LoVo (cell line): Measurements from ENCODE around the gene TBC1D5.
"Not testable (repeated sequence)": the region's sequence is repeated elsewhere in the genome, so short reads cannot be mapped to it uniquely, and the experiment has no call there.

ENCODE experiments used
- DNase-seq: peaks from one replicate; pipeline ENCODE4 v3.0.0-alpha.2; 2016; ENCODE audit warnings: low spot score

The TBC1D5 gene

DNA sequence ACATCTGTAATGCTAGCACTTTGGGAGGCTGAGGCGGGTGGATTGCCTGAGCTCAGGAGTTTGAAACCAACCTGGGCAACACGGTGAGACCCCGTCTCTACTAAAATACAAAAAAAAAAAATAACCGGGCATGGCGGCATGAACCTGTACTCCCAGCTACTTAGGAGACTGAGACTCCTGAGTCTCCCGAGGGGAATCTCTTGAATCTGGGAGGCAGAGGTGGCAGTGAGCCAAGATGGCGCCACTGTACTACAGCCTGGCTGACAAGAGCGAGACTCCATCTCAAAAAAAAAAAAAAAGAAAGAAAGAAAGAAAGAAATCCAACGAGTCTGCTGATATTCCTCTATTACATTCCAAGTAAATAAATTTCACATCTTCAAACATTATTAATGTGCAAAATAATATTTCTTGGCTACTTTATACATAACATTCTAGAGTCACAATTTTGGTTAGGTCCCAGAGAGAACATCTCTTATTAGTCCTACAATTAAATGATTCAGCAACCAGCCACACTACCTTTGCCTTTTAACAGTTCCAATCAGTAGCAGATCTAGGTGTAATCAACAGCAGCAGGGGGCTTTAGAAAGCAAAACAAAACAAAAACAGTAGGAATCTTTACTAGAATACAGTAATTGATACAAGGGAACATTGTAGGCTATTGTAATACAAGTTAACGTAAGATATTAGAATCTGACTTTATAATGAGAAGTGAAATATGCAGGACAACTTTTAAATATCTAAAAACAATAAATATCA lies 195.8 kb downstream of the TBC1D5 start:
- no peak for DNase-seq

DNA sequence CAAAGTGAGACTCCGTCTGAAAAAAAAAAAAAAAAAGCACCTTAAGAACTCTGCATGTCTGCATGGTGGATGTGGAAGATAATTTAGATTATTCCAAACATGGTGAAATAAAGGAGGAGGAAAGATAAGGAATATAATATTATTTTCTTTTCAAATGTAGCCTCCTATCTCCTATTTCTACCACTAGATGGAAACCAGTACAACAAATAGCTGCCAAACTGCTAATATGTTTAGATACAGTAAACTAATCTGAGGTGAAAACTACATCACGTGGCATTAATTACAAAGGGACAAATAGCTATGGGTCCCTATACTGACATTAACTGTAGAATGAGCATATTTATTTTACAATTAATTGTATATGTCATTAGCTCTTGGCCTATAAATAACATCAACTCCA lies 197.8 kb downstream of the TBC1D5 start:
- no peak for DNase-seq

DNA sequence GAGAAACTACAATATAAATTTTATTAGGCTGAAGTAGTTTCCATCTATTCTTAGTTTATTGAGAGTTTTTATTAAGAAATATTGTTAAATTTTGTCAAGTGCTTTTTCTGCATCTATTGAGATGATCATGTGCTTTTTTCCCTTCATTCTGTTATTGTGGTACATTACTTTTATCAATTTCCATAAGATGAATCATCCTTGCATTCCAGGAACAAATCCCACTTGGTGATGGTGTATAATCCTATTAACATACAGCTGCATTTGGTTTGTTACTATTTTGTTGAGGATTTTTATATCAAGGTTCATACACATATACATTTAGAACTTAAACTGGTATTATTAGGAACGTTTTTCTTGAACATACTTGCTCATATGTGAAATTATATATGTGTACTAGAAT lies 199.8 kb downstream of the TBC1D5 start:
- no peak for DNase-seq

DNA sequence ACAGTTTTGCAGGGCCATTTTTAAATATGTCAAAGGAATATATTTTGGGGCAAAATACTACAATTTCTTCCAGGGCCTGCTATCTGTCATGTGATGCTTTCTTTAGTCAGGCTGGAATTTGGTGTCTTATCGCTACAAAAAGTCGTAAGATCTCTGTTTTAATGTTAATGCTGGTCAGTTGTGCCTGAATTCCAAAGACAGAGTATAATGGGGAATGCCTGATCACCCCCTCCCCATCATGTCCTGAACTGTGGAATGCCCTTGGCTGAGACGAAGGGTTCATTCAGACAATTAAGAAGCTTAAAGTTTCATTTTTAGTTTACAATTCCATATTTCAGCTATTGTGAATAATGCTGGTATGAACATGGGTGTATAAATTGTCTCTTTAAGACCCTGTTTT lies 203.0 kb downstream of the TBC1D5 start:
- no peak for DNase-seq

DNA sequence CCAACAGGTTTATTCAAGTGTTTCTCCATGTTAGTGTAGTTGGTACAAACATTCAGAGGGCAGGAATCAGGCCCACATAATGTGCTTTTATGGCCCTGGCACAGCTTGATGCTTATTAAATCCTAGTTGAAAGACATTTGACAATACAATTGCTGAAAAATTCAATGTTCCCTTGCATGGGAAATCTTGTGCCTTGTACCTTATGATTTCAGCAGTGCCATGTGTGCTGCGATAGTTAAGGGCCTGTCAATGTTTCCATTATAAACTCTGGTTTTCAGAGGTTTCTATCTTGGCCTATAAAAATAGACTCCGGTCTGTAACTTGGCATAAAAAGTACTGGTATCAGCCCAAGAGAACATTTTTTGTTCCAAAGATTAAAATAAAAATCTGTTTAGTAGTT lies 207.2 kb downstream of the TBC1D5 start:
- no peak for DNase-seq

DNA sequence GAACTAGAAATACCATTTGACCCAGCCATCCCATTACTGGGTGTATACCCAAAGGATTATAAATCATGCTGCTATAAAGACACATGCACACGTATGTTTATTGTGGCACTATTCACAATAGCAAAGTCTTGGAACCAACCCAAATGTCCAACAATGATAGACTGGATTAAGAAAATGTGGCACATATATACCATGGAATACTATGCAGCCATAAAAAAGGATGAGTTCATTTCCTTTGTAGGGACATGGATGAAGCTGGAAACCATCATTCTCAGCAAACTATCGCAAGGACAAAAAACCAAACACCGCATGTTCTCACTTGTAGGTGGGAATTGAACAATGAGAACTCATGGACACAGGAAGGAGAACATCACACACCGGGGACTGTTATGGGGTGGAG lies 210.0 kb downstream of the TBC1D5 start:
- DNase-seq = not testable (repeated sequence)

DNA sequence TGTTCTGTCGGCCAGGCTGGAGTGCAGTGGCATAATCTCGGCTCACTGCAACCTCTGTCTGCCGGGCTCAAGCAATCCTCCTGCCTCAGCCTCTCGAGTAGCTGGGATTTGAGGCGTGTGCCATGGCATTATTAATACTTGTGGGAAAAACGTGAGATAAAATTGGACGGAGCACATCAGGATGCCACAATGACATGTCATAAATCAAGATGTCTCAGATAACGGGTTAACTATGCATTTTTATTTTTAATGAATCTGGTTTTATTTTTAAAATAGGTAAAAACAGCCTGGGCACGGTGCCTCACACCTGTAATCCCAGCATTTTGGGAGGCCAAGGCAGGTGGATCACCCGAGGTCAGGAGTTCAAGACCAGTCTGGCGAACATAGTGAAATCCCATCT lies 212.8 kb downstream of the TBC1D5 start:
- no peak for DNase-seq

DNA sequence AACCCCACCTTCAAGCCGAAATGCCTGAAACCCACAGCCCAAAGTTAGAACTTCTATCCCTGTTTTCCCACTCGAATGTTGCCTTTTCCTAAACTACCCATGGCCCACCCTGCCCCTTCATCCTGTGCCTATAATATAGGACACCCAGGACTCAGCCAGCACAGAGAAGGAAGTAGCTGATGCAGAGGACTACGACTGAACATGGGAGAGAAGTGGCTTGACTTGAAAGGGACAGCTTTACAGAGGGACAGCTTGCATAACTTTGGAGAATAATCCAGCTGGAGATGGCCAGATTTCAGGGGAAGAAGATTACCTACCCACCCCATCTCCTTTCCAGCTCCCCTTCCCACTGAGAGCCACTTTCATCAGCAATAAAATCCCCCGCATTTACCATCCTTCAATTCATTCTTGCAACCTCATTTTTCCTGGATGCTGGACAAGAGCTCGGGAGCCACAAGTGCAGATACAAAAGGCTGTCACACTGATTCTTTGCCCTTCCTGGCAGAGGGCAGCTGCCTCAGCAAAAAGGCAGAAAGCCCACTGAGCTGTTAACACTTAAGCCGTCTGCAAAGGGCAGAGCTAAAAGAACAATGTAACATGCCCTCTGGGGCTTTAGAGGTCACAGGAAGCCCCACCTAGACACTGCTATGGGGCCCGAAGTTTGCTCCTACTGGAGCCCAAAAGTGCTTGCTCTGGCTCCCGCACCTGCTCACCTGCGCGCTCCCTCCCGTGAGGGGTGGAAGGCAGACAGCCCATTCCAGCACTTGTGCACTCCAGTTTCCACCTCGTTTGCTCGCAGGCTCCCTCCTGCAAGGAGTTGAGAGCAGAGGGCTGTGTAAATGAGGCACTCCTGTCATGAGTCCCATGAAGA lies 224.0 kb downstream of the TBC1D5 start:
- DNase-seq = no peak

DNA sequence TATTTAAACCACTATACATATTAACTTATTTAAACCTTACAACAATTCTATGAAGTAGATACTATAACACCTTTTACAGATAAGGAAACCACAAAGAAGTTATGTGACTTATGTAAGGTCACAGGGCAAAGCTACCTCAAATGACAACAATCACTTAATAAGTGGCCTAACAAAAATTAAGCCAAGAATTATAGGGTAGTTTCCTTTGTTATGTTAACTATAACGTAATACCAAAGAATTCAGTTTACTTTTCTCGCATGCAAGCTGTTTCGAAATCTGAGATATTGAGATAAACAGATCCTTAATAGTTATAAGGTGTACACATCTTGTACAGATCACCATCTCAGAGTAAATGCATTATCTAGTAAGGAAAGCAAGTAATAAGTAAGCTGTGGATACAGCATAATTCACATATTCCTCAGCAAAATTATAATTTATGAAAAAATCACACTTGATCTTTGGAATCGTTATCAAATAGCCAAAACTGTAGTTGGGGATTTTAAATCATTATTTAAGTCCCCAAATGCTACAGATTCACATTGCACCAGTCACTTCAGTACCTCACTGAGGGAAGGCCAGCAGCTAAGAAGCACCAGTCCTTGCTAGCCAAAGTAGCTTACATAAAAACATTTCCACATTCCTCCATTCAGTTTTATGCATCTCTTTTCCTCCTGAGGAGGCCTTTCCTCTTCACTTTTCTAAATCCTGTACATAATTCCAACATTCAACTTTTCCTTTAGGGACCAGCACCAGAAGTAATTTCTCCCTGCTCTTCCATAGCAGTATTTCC lies 226.8 kb downstream of the TBC1D5 start:
- DNase-seq = no peak

DNA sequence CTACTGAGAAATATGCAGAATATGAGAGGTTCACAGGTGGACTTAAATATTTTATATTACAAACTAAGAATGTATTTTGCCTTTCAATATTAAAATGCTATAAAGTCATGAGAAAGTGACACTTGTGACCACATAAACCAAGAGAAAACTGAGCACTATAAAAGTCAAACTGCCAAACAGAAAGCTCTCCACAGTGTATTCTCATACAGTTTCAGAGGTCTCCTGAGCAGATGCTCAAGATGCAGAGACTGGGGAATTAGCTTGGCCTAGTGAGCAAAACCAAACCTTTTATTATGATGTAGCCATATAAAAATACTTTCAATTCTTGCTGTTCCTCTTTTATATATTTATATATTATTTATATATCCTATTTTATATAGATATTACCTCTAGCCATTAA lies 227.8 kb downstream of the TBC1D5 start:
- no peak for DNase-seq

DNA sequence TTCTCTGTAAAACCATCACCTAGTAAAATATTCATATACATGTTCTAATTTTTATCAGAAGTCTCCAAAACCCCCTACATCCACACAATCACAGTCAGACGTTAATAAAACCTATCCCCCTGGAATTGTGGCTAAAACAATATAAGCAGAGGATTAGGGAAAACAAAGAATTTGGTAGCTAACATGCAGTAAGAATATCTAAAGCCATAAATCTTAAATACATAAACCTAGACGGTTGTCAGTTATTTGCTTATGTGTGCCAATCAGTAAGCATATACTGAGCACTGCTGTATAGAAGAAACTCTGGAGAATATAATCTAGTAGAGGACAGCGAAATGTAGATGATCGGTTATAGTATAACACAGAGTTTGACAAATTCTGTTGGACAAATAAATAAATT lies 232.2 kb downstream of the TBC1D5 start:
- DNase-seq = no peak

DNA sequence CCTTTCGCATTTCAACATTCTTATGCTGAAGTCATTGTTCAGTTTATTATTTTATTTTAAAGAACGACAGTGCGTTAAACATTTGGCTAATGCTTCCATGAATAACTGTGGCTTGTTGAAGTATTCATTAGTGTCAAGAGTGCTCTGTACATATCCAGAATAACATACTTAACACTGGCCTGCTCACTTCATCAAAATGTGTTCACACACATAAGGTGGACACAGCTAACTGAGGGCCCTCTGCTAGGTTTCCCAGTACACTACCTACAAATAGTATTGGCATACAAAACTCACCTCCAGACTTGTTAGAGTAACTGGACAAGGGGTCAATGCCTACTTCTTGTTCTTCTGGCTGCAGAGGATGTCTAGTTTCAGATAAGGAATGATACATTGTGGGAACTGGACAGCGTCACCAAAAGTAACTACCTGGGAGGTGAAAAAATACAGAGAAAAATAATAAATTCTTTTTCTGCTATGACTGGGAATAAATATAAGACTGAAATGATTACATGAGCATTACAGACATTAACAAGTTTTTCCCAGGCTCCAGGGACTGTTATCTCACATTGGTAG lies 234.2 kb downstream of the TBC1D5 start:
- no peak for DNase-seq

DNA sequence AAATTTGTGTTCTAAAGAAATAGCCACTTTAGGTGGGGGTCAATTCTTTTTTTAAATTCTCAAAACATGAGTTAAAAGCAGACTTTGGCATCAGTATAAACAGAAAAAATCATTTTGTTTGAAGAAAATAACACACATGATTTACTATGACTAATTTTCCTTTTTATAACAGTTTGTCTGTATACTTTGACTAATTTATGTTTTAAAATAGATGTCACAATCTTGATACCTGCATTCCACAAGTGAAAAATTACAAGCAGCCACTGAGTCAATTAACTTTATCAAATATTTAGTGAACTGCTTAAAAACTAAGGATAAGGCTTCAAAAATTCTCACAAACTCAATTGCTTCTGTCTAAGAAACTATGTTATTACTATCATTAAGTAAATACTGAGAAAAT lies 235.0 kb downstream of the TBC1D5 start:
- DNase-seq = no peak

DNA sequence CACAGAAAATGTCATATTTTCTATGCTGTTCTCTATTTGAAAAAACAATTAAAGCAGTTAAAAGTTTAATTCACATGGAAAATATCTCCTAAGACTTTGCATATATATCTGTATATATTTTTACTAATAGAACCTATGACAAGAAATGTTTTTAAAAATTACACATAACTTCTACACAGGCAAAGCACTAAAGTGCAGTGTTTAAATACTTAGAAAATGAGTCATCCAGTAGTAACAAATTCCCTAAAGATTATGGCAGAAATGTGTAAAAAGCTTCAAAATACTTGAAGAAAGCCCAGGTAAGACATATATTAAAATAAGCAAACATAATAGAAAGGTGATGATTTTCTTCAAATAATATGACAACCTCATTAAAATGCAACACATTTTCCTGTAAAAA lies 236.6 kb downstream of the TBC1D5 start:
- no peak for DNase-seq

DNA sequence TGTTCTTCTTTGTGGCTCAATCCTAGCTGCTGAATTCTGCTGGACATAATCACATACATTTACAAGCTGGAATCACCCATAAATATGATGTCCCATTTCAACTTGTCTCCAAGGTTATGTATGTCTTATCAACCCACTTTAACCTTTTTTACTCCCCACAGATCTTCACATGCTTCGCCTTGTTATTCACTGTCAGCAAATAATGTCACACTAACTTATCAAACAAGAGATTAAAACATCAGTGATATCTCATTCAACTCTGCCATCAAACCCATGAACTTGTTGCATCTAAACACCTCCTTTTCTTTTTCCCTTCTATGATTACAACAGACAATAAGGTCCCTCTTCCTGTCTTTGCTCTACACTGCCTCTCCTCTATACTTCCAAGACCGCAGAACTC lies 240.7 kb downstream of the TBC1D5 start:
- no peak for DNase-seq

DNA sequence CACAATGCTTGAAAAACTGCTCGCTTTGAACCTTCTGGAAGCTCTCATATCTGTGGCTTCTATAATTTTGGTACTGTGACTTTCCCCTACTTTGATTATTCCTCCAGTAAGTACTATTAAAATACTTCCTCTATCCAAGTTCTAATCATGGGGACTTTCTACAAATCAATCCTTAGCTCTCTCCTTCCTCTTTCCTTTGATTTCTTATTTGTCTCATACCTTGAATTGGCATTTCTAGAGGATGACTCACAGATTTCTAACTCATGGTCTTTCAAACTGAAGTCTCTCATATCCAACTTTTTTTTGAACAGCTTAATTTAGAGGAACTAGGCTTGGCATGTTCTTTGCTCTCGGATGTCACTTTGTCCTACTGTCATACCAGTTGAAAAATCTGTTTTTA lies 241.8 kb downstream of the TBC1D5 start:
- DNase-seq = no peak

DNA sequence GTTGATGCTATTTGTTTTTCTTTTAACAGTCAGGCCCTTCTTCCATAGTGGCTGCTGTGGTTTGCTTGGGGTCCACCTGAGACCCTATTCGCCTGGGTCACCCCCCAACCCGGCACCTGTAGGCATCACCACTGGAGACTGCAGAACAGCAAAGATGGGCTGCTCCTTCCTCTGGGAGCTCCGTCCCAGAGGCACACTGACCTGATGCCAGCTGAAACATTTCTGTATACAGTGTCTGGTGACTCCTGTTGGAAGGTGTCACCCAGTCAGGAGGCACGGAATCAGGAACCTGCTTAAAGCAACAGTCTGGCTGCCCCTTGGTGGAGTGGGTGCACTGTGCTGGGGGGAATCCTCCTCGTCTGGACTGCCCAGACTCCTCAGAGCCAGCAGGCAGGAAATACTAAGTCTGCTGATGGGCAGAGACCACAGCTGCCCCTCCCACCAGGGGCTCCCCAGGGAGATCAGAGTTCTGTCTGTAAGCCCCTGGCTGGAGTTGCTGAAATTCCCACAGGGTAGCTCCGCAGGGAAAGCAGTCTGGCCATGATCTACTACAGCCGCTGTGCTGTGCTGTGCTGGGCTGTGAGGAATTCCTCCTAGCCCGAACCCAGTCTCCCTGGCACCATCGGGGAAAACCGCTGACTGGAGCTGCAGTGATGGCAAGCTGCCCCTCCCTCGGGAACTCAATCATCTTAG lies 248.2 kb downstream of the TBC1D5 start:
- no peak for DNase-seq

DNA sequence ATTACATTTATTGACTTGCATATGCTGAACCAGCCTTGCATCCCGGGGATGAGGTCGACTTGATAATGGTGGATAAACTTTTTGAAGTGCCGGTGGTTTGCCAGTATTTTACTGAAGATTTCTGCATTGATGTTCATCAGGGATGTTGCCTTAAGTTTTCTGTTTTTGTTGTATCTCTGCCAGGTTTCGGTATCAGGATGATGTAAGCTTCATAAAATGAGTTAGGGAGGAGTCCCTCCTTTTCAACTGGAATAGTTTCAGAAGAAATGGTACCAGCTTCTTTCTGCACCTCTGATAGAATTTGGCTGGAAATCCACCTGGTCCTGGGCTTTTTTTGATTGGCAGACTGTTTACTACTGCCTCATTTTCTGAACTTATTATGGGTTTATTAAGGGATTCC lies 250.8 kb downstream of the TBC1D5 start:
- DNase-seq = peak; percentile 4

DNA sequence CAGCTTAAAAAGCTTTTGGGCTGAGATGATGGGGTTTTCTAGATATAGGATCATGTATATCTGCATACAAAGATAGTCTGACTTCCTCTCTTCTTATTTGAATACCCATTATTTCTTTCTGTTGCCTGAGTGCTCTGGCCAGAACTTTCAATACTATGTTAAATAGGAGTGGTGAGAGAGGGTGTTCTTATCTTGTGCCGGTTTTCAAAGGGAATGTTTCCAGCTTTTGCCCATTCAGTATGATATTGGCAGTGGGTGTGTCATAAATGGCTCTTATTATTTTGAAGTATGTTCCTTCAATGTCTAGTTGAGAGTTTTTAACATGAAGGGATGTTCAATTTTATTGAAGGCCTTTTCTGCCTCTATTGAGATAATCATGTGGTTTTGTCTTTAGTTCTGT lies 251.2 kb downstream of the TBC1D5 start:
- not testable (repeated sequence) for DNase-seq

DNA sequence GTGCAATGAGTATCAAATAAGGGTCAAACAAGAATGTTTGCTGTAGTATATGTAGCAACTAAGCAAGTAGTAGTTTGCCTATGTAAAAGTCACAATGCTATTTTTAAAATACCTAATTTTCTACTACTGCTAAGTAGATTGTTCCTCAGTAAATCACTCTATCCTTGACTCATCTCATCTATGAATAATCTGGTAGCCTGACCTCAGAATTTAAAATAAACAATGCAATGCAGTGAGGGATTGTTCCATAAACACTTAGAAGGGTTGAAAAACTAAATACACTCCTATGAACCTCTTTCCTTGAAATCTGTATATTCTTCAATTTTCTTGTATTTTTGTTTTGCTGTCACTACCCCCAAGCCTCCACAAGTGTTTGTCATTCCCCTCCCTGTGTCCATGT lies 253.3 kb downstream of the TBC1D5 start:
- no peak for DNase-seq

DNA sequence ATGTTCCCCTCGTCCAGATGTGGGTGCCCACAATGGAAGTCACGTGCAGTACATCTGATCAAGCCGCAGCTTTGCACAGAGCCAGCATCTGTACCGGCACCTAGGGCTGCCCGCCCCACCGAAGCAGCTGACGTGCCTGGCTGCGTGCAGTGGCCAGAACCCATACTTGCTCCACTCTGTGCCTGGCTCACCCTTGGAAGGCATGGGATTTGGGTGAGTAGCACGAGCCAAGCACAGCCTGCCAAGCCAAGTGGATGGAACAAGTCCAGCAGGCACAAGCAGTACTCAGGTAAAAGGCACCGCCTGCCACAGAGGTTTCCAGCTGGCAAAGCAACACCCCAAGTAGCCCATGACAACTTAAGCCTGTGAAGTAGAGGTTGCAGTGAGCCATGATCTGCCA lies 261.3 kb downstream of the TBC1D5 start:
- no peak for DNase-seq
